COLO829 (cell line): ENCODE data around the gene S100A7.

Experiments used
- DNase-seq: peaks from one replicate; pipeline ENCODE4 v3.0.0; 2012; ENCODE audit warnings: low spot score

Gene S100A7

GRCh38 chr1:153460551-153460950, at the start of gene S100A7:
Gene S100A7, minus strand, starts transcription at chr1:153460651. Its CDS starts 1,638 bp downstream, at chr1:153459013.
- DNase-seq = no peak

DNA sequence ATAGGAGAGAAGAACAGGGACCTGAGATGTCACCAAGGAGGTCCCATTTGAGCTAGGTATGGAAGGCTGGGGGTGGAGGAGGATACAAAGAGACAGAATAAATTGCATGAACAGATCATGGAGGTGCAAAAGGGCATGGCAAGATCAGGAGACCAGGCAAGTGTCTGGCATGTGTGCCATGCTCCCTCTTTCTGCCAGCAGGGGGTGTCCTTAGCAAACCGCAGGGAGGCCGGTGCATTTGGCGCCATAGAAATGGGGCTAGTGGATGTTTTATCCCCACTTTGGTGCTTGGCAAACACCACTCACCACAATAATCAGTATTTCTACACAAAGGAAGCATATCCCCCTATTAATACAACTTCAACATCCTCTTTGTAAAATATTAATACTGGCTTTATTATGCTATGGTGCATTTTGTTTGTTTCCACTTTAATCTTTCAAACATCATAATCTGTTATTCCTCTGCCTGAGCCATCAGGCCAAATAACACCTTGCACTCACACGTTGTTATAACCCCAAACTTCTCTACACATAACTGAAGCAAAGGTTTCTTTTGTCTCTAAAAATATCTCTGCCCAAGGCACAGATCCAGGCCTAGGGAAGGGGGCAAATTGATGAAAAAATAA, 49.4 kb upstream of the S100A7 start:
- DNase-seq = peak; percentile 90

DNA sequence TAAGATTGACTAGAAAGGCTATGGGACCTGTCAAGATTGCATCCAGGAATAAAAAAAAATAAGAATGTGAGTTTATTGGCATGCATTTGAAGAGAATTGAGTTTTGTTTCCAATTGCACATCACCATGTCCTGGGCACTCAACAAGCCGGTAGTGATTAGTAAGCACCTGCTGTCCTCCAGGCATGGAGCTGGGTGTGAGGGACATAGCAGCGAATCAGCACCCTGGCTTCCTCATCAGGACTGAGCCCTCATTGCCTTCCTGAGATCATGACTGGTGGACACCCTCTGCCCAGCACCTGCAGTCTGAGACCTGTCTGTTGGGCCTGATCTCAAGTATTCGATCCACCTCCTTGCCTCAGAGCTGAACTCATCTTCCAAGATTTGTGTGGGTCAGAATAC, 48.6 kb upstream of the S100A7 start:
- DNase-seq = no peak

GRCh38 chr1:153507926-153508583, 47.6 kb upstream of the S100A7 start:
- no peak for DNase-seq

DNA sequence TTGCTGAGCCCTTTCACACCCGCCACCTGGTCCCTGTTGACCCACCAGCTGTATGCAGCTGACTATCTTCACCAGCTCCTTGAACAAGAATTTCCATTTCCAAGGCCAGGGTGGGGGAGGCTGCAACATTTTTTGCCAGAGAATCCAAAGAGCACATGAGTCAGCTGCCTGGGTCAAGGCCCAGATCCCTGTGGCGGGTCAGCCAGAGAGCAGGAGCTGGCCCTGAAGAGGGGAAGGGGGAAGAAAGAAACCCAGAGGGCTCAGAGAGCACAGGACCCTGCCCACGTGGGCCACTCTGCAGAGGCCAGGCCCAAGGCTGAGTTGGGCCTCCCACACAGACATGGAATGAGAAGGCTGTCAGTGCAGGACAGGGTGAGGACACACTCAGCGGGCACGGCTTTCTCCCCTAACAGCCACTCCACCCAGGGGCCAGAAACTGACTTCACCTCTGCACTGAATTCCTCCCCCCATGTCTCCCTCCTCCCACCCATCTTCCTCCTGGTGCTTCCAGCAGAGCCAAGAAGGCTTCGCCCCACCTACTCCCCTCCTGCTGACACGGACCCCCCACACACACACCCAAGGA, 46.5 kb upstream of the S100A7 start:
- peak; percentile 61 for DNase-seq

DNA sequence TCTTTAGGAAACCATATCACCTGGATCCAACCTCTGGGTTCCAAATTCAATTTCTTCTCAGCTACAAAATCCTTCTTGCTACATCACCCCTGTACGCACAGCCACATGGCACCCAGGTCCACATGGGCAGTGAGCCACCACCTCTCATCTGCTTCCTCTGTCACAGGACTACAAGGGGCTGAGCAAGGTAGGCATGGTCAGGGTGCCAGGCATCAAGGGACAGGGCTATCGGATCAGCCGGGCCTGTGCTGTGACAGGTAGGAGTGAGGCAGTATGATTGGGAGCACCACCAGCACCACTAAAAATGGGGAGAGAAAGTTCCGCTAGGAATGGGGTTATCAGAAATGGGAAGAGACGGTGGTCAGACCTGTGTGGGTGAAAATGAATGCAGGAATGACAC, 45.9 kb upstream of the S100A7 start:
- no peak for DNase-seq

- no peak for DNase-seq
Measured at GRCh38 chr1:153505576-153505975, 45.1 kb upstream of the S100A7 start.

GRCh38 chr1:153503766-153504165, 43.3 kb upstream of the S100A7 start:
- DNase-seq = no peak

- DNase-seq = no peak
Measured at GRCh38 chr1:153498746-153499145, 38.3 kb upstream of the S100A7 start.

GRCh38 chr1:153495536-153495935, 35.1 kb upstream of the S100A7 start:
- DNase-seq = no peak

GRCh38 chr1:153494976-153495535, 34.6 kb upstream of the S100A7 start:
- peak; percentile 56 for DNase-seq

DNA sequence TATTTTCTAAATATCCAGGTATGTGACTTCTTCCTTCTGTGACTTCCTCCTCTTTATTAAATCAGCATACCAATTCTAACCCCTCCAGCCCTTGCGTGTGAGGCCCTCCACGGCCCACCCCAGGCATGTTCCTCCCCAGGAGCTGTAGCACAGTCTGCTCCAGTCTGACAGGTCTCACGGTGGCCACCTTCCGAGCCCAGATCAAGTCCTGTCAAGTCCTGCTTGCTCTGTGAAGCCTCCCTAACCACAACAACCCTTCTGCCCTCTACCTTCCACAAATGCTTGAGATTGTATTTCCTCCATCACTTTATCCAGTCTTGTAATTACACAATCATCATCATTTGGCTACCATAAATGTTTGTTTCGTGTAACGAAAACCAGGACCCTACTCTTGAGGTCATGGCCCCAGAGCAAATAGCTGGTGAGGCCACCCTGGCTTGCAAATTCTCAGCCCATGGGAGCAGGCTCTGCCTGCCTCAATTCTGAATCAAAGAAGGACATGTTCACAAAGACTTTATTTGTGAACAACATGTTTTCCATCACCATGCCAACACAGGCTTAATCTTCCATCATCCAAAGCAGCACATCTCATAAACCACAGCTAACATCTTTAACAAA, 33.0 kb upstream of the S100A7 start:
- no peak for DNase-seq

DNA sequence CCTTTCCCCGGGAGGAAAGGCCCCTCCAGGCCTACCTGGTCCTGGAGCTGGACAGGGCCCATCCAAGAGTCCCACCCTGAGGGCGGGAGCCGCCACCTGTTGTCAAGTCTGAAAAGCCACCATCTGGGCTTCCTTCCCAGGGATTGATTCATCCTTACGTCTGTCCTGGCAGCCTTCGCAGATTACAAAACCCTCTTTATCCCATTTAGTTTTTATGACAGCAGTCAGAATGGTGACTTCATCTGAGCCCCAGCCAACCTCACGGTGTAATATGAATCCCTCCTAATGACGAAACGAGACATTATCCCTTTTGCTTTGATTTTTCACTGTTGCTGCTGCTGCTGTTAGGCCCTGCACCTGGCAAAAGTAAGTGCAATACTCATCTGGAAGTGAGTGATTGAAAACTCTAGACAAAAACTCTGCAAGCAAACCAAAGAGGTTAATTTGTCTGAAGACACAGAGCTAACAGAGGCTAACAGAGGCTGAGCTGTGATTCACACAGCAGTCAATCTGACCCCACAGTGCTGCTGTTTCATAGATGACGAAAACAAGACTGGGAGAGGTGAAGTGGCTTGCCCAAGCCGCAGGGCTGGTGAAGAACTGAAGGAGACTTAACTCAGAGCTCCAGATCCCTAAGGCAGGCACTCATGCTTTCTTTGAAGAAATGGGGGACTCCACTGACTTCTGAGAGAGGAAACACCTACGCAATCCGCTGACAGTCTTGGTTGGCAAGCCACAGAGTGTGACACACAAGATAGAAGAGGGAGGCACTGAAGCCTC, 30.0 kb upstream of the S100A7 start:
- peak; percentile 80 for DNase-seq

GRCh38 chr1:153488731-153489130, 28.3 kb upstream of the S100A7 start:
- DNase-seq = no peak

DNA sequence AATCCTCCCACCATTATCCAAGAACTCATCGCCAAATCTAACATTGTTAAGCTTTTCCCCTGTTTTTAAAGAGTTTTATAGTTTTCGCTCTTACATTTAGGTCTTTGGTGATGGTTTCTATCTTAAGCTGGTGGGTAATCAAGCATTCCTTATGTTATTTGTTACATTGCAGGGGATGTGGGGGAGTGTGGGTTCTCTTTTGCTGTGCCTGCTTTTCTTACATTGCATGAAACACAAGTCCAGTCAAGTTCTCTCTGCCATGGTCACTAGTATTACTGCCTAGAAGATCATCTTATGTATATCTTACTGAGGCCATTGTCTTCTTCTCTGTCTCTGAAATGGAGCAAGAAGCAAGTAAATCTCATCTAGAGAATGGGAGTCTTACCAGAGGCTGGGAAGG, 27.3 kb upstream of the S100A7 start:
- DNase-seq = no peak

- DNase-seq = no peak
Measured at GRCh38 chr1:153485863-153486262, 25.4 kb upstream of the S100A7 start.

DNA sequence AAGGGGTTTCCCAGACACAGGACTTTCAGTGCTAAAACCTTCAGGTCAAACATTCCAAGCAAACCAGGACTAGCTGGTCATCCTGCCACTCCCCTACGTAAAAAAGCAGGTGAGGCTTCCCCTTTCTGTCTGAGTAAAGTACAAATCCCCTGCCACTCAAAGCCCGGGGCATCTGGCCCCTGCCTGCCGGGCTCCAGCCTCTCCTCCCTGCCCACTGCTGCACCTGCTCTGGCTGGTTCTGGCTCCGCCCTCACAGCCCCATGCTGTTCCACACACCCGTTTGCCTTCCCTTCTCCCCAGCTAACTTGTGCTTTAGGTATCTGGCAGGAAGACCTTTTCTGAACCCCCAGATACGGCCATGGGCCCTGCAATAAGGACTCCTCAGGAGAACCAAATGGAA, 23.3 kb upstream of the S100A7 start:
- DNase-seq = no peak

DNA sequence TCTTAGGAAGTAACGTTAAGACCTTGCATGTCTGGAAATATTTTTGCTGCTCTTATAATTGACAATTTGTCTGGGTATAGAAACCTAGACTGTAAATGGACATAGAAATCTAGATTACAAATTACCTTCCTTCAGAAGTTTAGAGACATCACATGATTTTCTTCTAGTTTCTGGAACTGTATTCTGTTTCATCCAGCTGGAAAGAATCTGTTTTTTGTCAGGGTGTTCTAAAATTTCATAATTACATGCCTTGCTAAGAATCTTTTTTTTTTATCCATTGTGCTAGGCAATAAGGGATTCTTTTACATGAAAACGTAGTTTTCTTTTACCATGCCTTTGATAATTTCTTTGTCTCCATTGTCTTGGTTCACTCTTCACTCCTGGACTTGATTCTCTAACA, 20.7 kb upstream of the S100A7 start:
- DNase-seq = no peak

DNA sequence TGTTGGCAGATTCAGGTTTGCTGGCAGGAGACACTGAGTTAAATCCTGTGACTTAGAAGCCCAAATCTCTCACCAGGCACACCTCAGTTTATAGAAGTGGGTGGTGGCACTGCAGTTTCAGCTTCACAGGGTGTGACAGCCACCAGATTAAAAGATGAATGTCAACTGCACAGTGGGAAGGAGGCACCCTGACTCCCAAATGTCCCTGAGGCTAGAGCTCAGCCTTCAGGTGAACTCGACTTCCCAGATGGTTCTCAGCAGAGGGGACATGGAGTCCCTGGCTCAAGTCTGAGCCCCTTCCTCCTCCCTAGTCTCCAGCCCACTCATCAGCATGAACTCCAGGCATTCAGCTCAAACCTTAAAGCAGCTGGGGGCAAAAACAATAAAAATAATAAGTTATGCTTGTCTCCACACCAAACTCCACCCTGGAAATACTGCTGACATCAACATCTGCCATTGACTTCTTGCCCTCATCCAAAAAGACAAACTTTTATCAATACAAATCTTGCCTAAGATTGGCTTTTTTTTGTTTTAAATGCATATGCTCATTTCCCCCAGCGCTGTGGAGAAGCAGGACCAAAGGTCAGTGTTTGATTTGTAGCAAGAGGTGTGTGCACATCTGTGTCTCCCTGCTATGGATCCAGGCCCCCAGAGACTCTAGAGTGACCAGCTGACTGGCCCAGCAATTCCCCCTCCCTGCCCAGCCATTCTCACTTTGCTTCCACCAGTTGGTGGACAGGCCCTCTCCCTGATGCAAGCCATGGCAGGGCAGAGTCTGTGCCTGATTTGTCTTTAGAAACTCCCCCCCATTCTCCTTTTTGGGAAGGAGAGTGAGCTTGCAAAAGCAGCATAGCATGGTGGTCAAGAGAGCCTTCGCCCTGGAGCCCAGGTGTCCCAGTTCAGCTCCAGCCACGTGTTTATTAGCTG, 18.5 kb upstream of the S100A7 start:
- no peak for DNase-seq

GRCh38 chr1:153478047-153478691, 17.7 kb upstream of the S100A7 start:
- no peak for DNase-seq
